HCT116 (cell line): ENCODE results near the gene SIK1. TPM values are rescaled to one million over a fixed set of nuclear protein-coding genes. Genes with fewer than 3 reads are reported as not detected.

Source experiments
- ATAC-seq: fragments of 200-7000 bp; cut with Tn5 transposase; 2 replicates; pipeline ENCODE4 v1.9.1; 2020; ENCODE audit warnings: mild to moderate bottlenecking, moderate library complexity
- BruUV-seq: library from RNA; stranded (reverse); fragments of 400-500 nt; replicated peaks from 2 replicates; lab custom pipeline; 2021; lab: Mats Ljungman, UMichigan
- CTCF ChIA-PET: fragments of 300-600 bp; sonication (Branson Sonifier 250); formaldehyde crosslinking; loops from one replicate; lab custom pipeline; 2021; ENCODE audit warnings: antibody characterized with exemption; lab: Charles Lee
- POLR2A ChIA-PET: fragments of 300-600, 350-600 bp; sonication (Branson Sonifier 250); formaldehyde crosslinking; loops from one replicate; lab custom pipeline; 2021; ENCODE audit warnings: antibody characterized with exemption; lab: Charles Lee
- RAD21 ChIA-PET, 2 experiments: fragments of 300-600 bp; sonication (Branson Sonifier 250); formaldehyde crosslinking; loops; one replicate each; lab custom pipeline; 2023; ENCODE audit warnings: low total read pairs in 2 of 2; ENCODE audit not compliant: uncharacterized antibody in 2 of 2, unreplicated experiment in 2 of 2, low non-redundant PET in 1 of 2; lab: Charles Lee
- DNase-seq: peaks from one replicate; pipeline ENCODE4 v3.0.0-alpha.2; 2010; ENCODE audit warnings: low read depth, low spot score
- H2AFZ ChIP-seq: fragments of 200-600 bp; shearing (Covaris generic), sonication (generic); 2 replicates; pipeline ENCODE4 v1.6.1; 2017; ENCODE audit warnings: low read depth, mixed run types, mixed read lengths, antibody characterized with exemption, low read length; ENCODE audit not compliant: poor library complexity, severe bottlenecking
- H3K27ac ChIP-seq: 2 replicates; pipeline ENCODE4 v1.5.1; 2012; ENCODE audit warnings: low read depth, low read length
- H3K27me3 ChIP-seq: fragments of 200-600 bp; sonication (generic); 2 replicates; pipeline ENCODE4 v1.6.1; 2016; ENCODE audit warnings: mixed run types, low read length, mixed read lengths; ENCODE audit not compliant: insufficient read depth
- H3K36me3 ChIP-seq, 2 experiments: fragments of 200-500 bp in 1 of 2; fragments of 200-600 bp in 1 of 2; sonication (Bioruptor generic) in 1 of 2; sonication (generic) in 1 of 2; 2 replicates each; pipeline versions ENCODE4 v1.5.1 to v1.6.1; 2014 to 2016; ENCODE audit warnings: low read length in 2 of 2, inconsistent platforms in 1 of 2, mixed read lengths in 1 of 2, mixed run types in 1 of 2; ENCODE audit not compliant: insufficient read depth in 2 of 2, control insufficient read depth in 1 of 2
- H3K4me1 ChIP-seq, 2 experiments: fragments of 200-600 bp in 1 of 2; sonication (generic) in 1 of 2; 2 replicates each; pipeline versions ENCODE4 v1.5.1 to v1.6.1; 2012 to 2017; ENCODE audit warnings: low read length in 2 of 2, inconsistent platforms in 1 of 2, mild to moderate bottlenecking in 1 of 2, mixed read lengths in 1 of 2, mixed run types in 1 of 2, moderate library complexity in 1 of 2; ENCODE audit not compliant: insufficient read depth in 2 of 2, control insufficient read depth in 1 of 2
- H3K4me2 ChIP-seq: fragments of 200-600 bp; sonication (generic); 2 replicates; pipeline ENCODE4 v1.6.1; 2017; ENCODE audit warnings: mixed run types, low read length, mixed read lengths
- H3K4me3 ChIP-seq, 2 experiments: fragments of 200-600 bp in 1 of 2; sonication (generic) in 1 of 2; replicated peaks in 1 of 2; 2 replicates each; pipeline ENCODE4 v1.5.1; 2011 to 2016; ENCODE audit warnings: low read length in 2 of 2, control low read depth in 1 of 2, low read depth in 1 of 2, mild to moderate bottlenecking in 1 of 2, mixed read lengths in 1 of 2, mixed run types in 1 of 2
- H3K79me2 ChIP-seq: fragments of 200-600 bp; sonication (generic); 2 replicates; pipeline ENCODE4 v1.6.1; 2017; ENCODE audit warnings: mild to moderate bottlenecking, mixed run types, low read length, moderate library complexity, mixed read lengths; ENCODE audit not compliant: insufficient read depth
- H3K9ac ChIP-seq: fragments of 200-600 bp; sonication (generic); 2 replicates; pipeline ENCODE4 v1.6.1; 2016; ENCODE audit warnings: low read length, mixed read lengths
- H3K9me2 ChIP-seq: fragments of 200-600 bp; sonication (generic), shearing (Covaris generic); 2 replicates; pipeline ENCODE4 v1.6.1; 2017; ENCODE audit warnings: mixed run types, mild to moderate bottlenecking, moderate library complexity; ENCODE audit not compliant: insufficient read depth
- H3K9me3 ChIP-seq, 2 experiments: fragments of 200-500 bp in 1 of 2; fragments of 200-600 bp in 1 of 2; sonication (Bioruptor generic) in 1 of 2; sonication (generic) in 1 of 2; 2 replicates each; pipeline ENCODE4 v1.6.1; 2014 to 2017; ENCODE audit warnings: low read length in 2 of 2, mixed read lengths in 2 of 2, inconsistent platforms in 1 of 2, low read depth in 1 of 2, mild to moderate bottlenecking in 1 of 2, mixed run types in 1 of 2, moderate library complexity in 1 of 2; ENCODE audit not compliant: control insufficient read depth in 1 of 2, insufficient read depth in 1 of 2
- H4K20me1 ChIP-seq: fragments of 200-600 bp; sonication (generic), shearing (Covaris generic); 2 replicates; pipeline ENCODE4 v1.6.1; 2017; ENCODE audit warnings: mixed run types, mild to moderate bottlenecking, moderate library complexity; ENCODE audit not compliant: insufficient read depth
- EGR1 ChIP-seq: IDR thresholded peaks from 2 replicates; pipeline ENCODE4 v1.6.1; 2012; ENCODE audit warnings: low read depth
- ELF1 ChIP-seq: IDR thresholded peaks from 2 replicates; pipeline ENCODE4 v1.6.1; 2012; ENCODE audit warnings: low read depth, borderline replicate concordance
- EZH2 ChIP-seq: fragments of 200-600 bp; sonication (generic); IDR thresholded peaks from 2 replicates; pipeline ENCODE4 v1.6.1; 2017; ENCODE audit warnings: antibody characterized with exemption, mixed run types
- JUND ChIP-seq: IDR thresholded peaks from 2 replicates; pipeline ENCODE4 v1.6.1; 2012
- SIN3A ChIP-seq: IDR thresholded peaks from 2 replicates; pipeline ENCODE4 v1.6.1; 2012; ENCODE audit warnings: low read depth
- SP1 ChIP-seq: IDR thresholded peaks from 2 replicates; pipeline ENCODE4 v1.6.1; 2012; ENCODE audit warnings: low read depth
- SRF ChIP-seq: IDR thresholded peaks from 2 replicates; pipeline ENCODE4 v1.6.1; 2012; ENCODE audit warnings: low read depth
- ZNF274 ChIP-seq: fragments of 200-500 bp; sonication (Bioruptor generic); IDR thresholded peaks from 2 replicates; pipeline ENCODE4 v1.6.1; 2014; ENCODE audit warnings: mild to moderate bottlenecking, low read depth, low read length, inconsistent platforms
- intact Hi-C: fragments of 100-400 bp; cut with micrococcal nuclease; formaldehyde crosslinking; loops from 2 replicates; pipeline ENCODE4 v1.10.0; 2022
- total RNA-seq: library from RNA; stranded (reverse); gene quantifications from one replicate; pipeline ENCODE4 v1.2.1, GENCODE V29; 2021; ENCODE audit not compliant: unreplicated experiment
- TF ChIP-seq, protein P1 (sequence below): IDR thresholded peaks from 2 replicates; pipeline ENCODE4 v1.6.1; 2012
- TF ChIP-seq, protein P2 (sequence below), 3 experiments: fragments of 200-600 bp in 1 of 3; sonication (generic) in 1 of 3; IDR thresholded peaks in 2 of 3; conservative IDR thresholded peaks in 1 of 3; 2 replicates each; pipeline ENCODE4 v1.5.1; 2012 to 2017; ENCODE audit warnings: low read depth in 2 of 3, low read length in 2 of 3, antibody characterized with exemption in 1 of 3, borderline replicate concordance in 1 of 3, control low read depth in 1 of 3, mild to moderate bottlenecking in 1 of 3, mixed read lengths in 1 of 3, mixed run types in 1 of 3, moderate library complexity in 1 of 3; ENCODE audit not compliant: insufficient read depth in 1 of 3
- TF ChIP-seq, protein P3 (sequence below): IDR thresholded peaks from 2 replicates; pipeline ENCODE4 v1.6.1; 2011; ENCODE audit warnings: mild to moderate bottlenecking, low read length, moderate library complexity; ENCODE audit not compliant: insufficient replicate concordance; ENCODE audit errors: extremely low read depth
- TF ChIP-seq, protein P4 (sequence below): IDR thresholded peaks from 2 replicates; pipeline ENCODE4 v1.6.1; 2012

Gene SIK1
- total RNA-seq, 1 experiment from 2014 or later, result 14.7 TPM

DNA sequence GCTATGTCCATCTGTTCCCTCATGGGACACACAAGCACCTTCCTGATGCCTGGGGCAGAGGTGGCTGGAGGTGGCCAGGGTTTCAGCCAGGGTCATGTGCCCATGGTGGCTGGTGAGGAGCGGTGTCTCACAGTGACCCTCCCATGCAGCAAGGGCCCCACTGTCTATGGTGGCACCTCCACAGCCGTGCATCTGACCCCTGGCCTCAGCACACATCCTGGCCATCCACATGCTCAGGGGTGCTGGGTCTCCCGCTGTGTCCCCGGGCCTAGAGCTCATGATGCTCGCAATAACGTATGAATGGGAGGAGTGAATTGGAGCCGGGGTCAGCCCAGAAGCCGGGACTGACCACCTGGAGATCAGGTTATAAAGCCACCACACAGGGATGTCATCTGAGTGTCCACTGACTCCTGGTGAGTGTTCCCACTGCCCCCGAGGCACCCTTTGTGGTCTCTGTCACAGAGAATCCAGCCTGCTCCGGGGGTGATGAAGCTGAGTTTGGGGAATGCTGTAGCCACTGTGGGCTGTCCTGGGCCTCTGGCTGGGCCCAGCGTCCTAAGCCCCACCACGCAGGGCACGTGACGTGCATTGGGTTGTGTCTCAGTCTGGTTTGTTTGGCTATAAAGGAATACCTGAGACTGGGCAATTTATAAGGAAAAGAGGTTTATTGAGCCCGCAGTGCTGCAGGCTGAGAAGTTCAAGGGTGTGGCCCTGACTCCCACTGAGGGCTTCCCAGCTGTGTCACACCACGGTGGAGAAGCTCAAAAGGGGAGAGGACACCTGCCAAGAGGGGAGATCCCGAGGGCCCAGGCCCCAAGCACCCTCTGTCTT lies 51.7 kb downstream of the SIK1 start (continued):
- TF ChIP-seq EGR1, result no peak
- TF ChIP-seq, protein P1, sequence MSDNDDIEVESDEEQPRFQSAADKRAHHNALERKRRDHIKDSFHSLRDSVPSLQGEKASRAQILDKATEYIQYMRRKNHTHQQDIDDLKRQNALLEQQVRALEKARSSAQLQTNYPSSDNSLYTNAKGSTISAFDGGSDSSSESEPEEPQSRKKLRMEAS, result no peak
- TF ChIP-seq, protein P2, sequence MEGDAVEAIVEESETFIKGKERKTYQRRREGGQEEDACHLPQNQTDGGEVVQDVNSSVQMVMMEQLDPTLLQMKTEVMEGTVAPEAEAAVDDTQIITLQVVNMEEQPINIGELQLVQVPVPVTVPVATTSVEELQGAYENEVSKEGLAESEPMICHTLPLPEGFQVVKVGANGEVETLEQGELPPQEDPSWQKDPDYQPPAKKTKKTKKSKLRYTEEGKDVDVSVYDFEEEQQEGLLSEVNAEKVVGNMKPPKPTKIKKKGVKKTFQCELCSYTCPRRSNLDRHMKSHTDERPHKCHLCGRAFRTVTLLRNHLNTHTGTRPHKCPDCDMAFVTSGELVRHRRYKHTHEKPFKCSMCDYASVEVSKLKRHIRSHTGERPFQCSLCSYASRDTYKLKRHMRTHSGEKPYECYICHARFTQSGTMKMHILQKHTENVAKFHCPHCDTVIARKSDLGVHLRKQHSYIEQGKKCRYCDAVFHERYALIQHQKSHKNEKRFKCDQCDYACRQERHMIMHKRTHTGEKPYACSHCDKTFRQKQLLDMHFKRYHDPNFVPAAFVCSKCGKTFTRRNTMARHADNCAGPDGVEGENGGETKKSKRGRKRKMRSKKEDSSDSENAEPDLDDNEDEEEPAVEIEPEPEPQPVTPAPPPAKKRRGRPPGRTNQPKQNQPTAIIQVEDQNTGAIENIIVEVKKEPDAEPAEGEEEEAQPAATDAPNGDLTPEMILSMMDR (IDR thresholded peaks at IDR 0.05 in 2 of 3, conservative IDR thresholded peaks at IDR 0.05 in 1 of 3; ENCODE audit: borderline replicate concordance in 1 of 3, insufficient read depth in 1 of 3, low read depth in 2 of 3, low read length in 2 of 3), result no peak
- TF ChIP-seq, all 23 proteins: peak for 0

DNA sequence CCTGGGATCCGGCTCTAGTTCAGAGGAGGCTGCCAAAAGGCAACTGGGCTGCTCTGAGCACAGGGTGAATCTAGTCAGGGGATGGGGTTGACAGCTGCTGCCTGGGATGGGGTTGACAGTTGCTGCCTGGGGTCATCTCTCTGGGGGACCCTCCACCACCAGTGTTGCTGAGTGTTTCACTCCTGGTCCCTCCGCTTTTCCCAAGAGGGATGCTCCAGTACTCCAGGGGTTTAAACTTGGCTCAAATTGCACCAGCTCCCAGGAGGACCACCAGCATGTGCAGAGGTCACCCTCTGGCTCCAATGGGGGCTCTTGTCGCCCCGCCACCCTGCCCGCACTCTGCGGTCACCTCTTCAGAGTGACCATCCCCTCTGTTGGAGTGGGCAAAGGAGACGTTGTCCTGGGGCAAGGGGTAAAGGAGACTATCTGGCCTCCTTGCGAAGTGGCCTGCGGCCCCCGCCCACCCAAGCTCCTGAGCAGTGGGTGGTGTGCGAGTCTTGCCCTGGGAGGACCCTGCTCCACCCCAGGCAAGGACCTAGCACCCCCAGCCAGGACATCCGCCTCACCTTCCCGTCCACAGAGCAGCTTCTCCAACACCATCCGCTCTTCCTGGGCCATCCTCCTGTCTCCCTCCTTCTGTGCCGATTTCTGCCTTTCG lies 52.6 kb downstream of the SIK1 start:
- DNase-seq, result no peak
- Histone ChIP-seq H3K9me2 (no peaks in the 10 kb centered on the region), H3K79me2 (no peaks in the 10 kb centered on the region), H3K27ac (no peak overlapping the region), H3K9ac (no peak overlapping the region), H3K27me3 (no peaks in the 10 kb centered on the region), H2AFZ (no peak overlapping the region), H4K20me1 (no peaks in the 10 kb centered on the region), H3K9me3 (no peaks in the 10 kb centered on the region), H3K36me3 (no peaks in the 10 kb centered on the region), H3K4me2 (no peak overlapping the region), H3K4me3 (no peak overlapping the region), H3K4me1 (no peaks in the 10 kb centered on the region)
- ChIA-PET CTCF (no interaction called here), RAD21 (no interaction called here), POLR2A (no interaction called here)
- no peak for ATAC-seq
- intact Hi-C loops, result no loop called here
- BruUV-seq, result no TSS peak
- no peak for TF ChIP-seq SP1
- TF ChIP-seq, protein P2 (IDR thresholded peaks at IDR 0.05 in 2 of 3, conservative IDR thresholded peaks at IDR 0.05 in 1 of 3; ENCODE audit: borderline replicate concordance in 1 of 3, insufficient read depth in 1 of 3, low read depth in 2 of 3, low read length in 2 of 3), result no peak
- no peak for TF ChIP-seq JUND
- no peak for TF ChIP-seq EZH2
- TF ChIP-seq, protein P3, sequence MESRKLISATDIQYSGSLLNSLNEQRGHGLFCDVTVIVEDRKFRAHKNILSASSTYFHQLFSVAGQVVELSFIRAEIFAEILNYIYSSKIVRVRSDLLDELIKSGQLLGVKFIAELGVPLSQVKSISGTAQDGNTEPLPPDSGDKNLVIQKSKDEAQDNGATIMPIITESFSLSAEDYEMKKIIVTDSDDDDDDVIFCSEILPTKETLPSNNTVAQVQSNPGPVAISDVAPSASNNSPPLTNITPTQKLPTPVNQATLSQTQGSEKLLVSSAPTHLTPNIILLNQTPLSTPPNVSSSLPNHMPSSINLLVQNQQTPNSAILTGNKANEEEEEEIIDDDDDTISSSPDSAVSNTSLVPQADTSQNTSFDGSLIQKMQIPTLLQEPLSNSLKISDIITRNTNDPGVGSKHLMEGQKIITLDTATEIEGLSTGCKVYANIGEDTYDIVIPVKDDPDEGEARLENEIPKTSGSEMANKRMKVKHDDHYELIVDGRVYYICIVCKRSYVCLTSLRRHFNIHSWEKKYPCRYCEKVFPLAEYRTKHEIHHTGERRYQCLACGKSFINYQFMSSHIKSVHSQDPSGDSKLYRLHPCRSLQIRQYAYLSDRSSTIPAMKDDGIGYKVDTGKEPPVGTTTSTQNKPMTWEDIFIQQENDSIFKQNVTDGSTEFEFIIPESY, result no peak
- no peak for TF ChIP-seq EGR1
- TF ChIP-seq ELF1, result no peak
- no peak for TF ChIP-seq SIN3A
- TF ChIP-seq, protein P1, result no peak
- no peak for TF ChIP-seq ZNF274
- TF ChIP-seq, protein P4, sequence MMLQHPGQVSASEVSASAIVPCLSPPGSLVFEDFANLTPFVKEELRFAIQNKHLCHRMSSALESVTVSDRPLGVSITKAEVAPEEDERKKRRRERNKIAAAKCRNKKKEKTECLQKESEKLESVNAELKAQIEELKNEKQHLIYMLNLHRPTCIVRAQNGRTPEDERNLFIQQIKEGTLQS, result no peak
- TF ChIP-seq SRF, result no peak
